Stimulated activated CD4-positive, alpha-beta T cell treated with anti-CD3 and anti-CD28 coated beads, Interleukin-15, amount 100 ng/mL, for 24 hours (primary cell): ENCODE results near the gene UBE2E1.
A peak's percentile ranks its signal among the peaks of the same experiment; 100 is the strongest.
"Not testable (repeated sequence)": the region's sequence is repeated elsewhere in the genome, so short reads cannot be mapped to it uniquely, and the experiment has no call there.

ENCODE experiments used
- DNase-seq: peaks from one replicate; pipeline ENCODE4 v3.0.0-alpha.2; 2020

The UBE2E1 gene

DNA sequence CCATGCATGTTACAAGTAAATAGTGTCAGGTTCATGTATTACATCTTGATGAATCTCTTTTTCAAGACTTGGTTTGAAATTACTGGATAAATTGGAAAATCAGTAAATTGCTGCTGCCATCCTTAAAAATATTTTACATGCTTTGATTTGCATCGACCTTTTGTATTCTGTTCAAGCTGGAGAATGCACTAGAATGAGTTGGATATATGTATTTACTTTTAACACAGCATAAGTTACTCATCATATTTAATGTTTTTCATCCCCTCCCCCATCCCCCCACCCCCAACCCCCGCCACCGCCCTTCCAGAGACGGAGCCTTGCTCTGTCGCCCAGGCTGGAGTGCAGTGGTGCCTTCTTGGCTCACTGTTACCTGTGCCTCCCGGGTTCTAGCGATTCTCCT lies 16.8 kb downstream of the UBE2E1 start:
- DNase-seq: no peak

DNA sequence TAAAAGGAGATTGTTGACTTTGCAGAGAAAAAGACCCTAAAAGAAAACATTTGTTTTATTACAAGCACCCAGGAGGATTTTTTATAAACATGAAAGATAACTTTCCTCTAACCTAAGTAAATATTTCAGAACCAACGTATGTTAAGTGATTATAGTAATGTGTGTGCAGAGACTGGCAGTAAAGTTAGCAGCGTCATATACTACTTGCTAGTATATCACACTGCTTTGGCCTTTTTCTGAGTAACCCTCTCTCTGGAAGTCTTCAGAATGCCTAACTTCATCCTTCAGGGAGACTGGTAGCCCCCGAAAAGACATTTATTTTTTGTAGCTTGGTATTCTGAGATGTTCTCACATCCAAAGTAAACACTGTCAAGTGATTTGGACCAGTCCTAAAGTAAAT lies 17.9 kb downstream of the UBE2E1 start:
- DNase-seq: no peak

DNA sequence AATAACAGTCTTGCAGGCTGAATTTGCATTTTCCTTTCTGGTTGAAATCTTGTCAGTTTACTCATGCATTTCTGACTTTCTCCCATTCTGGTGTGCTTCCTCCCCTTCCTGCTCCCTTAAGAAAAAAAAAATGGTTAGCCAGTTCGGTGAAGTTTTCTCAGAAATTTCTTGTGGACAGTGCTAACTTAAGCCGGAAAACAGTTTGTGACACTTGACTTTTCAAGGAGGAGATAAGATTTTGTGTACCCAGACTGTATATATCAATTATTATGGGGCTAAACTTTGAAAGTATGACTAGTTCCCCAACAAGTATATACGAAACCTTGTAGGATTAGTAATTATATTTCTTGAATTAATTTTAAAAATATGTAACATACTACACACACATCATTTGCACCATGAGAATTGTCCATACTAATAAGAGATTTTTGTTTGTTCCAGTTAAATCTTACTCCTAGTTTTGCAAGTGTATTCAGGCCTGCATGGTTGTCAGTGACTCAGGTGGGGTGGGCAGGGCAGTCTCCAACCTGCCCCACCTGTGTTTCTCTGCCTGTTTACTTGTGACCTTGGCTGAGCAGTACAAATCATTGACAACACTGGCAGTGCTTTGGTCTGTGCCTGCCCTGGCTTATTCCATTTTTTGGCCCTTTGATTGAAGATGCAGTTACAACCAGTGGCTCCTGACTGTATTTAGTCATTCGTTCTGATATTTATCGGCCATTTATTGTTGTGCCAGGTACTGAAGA lies 19.1 kb downstream of the UBE2E1 start:
- no peak for DNase-seq

DNA sequence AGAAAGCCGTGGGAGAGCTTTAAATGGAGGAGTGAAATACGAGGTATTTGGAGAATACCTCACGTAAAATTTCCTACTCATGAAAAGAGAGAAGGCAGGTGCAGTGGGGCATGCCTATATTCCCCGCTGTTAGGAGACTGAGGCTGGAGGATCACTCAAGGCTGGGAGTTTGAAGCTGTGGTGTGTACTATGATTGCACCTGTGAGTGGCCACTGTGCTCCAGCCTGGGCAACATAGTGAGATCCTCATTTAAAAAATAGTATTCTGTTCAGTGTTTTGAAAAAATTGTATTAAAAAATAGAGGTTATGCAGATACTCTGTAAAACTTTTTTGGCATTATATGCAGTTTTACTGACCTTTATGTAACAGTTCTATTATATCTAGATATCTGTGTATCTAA lies 20.0 kb downstream of the UBE2E1 start:
- DNase-seq: no peak

DNA sequence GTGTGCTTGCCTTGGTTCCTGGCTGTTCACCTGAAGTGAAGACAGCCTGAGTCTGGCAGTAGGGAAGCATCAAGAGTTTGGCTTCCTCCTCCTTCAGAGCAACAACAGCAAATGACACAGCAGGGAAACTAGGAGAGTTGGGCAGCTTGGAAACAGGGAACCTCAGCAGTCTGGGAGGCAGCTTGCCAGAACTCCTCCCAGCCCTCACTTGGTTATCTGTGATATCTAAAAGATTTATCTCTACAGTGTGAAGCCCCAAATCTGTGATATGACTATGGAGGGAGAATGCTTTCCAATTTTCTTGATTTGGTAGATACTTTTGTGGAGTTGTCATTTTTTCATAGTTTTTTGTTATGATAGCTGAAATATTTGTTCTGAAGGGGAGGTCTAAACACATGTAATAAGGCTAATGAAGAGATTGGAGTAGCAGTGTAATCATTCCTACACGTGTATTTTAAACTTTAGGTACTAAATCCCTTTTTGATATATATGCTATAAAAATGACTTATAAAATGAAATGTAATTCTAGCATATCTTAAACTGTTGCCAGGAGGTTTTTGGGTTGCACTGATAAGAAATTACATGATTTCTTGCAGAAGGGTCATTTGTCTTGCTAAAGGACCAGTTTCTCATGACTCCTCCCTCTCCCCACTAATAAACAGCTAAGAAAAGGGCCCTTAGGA lies 20.8 kb downstream of the UBE2E1 start:
- no peak for DNase-seq

DNA sequence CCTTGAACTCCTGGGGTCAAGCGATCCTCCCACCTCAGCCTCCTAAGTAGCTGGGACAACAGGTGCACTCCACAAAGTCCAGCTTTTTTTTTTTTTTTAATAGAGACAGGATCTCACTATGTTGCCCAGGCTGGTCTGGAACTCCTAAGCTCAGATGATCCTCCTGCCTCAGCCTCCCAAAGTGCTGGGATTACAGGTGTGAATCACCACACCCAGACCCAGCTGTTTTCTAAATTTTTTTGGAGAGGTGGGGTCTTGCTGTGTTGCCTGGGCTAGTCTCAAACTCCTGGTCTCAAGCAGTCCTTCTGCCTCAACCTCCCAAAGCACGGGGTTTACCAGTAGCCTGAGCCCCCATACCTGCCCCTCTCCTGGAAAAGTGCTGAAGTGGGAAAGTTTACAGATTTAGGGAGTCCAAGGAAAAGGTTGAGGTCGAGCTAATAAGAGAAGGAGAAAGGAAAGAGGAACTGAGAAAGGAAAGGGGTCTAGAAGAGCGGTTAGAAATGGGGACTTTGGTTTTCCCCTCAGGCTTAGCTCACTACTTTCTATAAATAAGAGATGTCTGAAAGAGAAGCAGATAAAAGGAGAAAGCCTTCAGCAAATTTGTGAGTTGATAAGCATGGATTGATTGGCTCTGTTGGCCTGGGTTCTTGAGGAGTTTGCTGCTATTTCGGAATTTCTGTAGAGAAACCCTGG lies 23.6 kb downstream of the UBE2E1 start:
- DNase-seq: no peak

DNA sequence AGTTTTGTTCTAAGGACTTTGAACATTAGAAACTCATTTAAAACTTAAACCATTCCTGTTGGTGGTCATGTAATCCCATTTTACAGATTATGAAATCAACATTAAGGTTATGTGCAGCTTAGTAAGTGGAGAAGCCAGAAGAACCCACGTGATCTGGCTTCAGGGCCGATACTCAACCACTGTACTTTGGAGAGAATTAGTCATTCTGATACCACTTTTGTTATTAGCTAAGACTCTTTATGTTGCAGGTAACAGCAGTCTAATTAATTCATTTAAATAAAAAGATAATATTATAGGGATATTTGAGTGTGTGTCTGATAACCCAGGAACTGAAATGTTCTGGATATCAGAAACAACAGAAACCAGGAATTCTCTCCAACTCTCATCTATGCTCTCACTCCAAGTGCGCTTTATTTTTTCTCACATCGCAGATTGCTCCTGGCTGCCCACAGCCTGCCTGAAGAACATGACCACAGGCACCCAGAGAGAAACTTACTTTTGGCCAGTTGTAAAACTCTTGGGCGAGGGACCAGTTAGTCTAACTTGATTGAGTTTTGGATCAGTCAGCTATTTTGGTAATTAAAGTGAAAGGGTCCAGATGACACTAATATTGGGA lies 25.2 kb downstream of the UBE2E1 start:
- peak; percentile 13 for DNase-seq

DNA sequence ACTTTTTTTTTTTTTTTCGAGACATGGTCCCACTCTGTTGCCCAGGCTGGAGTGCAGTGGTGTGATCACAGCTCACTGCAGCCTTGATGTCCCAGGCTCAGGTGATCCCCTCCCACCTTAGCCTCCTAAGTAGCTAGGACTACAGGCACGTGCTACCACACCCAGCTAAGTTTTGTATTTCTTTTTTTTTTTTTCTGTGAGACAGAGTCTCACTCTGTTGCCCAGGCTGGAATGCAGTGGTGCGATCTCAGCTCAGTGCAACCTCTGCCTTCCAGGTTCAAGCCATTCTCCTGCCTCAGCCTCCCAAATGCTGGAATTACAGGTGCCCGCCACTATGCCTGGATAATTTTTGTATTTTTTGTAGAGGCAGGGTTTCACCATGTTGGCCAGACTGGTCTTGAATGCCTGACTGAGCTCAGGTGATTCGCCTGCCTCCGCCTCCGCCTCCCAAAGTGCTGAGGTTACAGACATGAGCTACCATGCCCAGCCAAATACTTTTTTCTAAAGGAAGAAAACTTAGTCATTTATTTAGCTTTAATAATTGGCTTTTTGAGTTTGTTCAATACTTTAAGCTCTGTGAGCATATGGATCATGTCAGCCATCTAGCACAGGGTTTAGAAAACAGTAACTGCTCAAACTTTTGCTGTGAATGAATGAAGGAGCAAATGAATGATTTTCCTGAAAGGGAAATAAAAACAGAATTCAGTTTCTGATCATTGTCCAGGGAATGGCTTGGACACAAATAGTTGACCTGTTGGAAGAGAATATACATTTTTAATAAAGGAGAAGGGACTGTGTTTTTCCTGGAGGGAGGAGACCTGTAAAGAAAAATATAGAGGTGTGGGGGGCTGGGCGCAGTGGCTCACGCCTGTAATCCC lies 26.0 kb downstream of the UBE2E1 start:
- no peak for DNase-seq

DNA sequence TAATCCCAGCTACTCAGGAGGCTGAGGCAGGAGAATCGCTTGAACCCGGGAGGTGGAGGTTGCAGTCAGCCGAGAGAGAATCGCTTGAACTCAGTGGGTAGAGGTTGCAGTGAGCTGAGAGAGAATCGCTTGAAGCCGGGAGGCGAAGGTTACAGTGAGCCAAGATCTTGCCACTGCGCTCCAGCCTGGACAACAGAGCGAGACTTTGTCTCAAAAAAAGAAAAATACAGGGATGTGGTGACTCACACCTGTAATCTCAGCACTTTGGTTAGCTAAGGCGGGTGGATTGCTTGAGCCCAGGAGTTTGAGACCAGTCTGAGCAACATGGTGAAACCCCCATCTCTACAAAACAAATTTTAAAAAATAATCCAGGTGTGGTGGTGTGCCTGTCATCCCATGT lies 26.8 kb downstream of the UBE2E1 start:
- no peak for DNase-seq

DNA sequence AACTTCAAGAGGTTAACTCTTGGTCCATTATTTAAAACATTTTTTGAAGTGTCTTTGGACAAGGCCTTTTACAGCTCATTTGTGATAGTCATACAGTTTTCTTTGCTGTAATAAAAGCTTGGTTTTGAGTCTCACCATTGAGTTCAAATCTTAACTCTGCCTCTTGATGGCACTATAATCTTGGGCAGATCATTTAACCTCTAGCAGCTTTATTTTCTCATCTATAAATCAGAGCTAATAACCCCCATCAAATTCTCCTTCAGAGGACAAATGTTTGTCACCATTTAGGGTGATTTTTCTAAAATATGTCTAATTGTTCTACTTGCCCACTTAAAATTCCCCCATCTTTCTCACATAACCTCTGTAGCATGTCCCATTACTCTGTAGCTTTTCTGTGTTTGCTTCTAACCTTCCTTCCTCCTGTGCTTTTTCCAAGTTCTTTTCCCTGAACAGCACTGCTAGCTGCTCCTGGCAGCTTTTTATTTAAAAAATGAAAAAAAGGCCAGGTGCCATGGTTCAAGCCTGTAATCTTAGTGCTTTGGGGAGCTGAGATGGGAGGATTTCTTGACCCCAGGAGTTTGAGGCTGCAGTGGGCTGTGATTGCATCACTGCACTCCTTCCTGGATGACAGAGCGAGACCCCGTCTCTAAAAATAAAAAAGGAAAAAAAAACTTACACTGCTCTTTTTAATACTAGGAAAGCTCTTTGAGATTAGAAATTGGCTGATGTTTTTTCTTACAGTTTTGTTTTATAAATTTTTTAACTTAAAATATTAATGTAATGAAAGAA lies 28.5 kb downstream of the UBE2E1 start:
- DNase-seq: no peak

DNA sequence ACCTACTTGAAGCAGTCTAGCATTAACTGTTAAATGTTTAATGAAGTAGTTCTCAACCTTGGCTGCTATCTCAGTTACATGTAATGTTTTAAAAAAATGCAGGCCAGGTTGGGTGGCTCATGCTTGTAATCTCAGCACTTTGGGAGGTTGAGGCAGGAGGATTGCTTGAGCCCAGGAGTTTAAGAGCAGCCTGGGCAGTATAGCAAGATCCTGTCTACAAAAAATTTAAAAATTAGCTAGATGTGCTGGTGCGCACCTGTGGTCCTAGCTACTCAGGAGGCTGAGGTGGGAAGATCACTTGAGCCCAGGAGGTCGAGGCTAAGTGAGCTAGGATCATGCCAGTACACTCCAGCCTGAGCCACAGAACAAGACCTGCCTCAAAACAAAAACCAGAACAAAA lies 29.3 kb downstream of the UBE2E1 start:
- no peak for DNase-seq

DNA sequence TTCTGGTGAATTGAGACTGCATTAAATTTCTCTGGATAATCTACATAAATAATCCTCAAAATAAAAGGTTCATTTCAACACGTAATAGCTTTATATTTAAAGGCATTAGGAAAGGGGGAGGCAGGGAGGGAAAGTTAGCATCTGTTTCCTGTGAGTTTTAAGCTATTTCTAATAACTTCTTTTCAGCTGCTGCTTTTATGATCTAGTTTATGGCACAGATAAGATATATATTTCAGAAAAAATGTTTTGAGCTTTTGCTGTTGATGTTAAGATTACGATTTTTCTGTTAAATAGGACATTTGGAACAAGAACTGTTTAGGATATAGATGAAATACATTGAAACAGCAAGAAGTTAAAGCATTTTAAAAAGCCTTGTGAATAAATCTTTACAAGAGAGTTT lies 30.0 kb downstream of the UBE2E1 start:
- no peak for DNase-seq

DNA sequence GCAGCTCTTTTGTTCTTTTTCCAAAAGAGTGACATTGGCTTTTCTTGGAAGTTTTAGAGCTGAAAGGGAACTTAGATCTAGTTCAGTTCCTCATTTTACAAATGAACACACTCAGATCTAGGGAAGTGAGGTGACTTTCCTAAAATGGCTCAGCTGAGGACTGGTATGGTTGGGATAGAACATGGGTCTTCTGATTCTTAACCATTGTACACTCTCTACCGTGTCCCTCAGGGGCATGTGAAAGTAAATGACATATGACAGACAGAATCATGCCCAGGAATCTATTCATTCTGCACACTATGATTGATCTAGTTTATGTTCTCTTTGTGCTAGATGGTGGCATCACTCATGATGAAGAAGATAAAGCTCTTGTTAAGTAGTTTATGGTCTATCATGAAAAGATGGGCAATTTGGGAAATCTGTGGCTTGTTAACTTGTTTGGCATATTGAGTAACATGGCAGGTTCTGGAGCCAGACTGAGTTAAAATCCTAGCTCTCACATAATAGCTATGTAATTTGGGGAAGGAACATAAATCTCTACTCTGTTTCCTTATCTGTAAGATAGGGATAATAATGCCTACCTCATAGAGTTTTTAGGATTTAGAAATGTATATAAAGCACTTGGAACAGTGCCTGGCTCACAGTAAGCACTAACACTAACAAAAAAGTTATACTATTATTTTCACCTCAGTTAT lies 30.9 kb downstream of the UBE2E1 start:
- DNase-seq: no peak

DNA sequence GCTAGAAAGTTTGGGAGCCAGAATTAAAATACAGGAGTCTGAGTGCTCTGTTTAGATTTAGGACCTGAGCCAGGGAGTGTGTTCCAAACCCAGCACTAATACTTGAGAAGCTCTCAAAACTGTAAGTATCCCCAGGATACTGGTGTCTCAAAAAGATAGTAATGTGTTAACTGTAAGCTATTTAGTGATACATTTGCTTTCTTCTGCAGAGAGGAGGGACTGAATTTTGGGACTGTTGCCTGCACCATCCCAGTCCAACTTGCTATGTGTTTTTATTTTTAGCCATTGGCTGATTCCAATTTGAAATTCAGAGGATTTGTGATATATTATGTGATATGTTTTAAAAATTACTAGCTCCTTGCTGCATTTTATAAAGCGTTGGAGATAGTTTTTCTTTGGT lies 31.5 kb downstream of the UBE2E1 start:
- no peak for DNase-seq

DNA sequence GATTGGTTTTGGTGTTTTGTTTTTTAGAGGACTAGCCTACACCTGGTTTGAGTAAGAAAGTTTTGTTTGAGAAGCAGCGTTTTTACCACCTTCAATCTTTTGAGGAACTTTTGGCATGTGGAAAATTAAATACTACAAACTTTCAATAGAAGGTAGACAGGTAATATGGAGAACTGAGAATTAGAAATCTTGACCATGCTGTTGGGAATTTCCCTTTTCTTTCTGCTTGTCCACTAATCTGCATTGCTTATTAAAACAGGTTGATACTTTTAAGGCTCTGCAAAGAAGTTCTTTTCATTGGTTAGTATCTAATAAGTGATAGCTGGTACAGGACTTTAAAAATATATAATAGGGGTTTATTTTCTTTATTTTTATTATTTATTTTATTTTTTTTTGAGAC lies 31.9 kb downstream of the UBE2E1 start:
- no peak for DNase-seq

DNA sequence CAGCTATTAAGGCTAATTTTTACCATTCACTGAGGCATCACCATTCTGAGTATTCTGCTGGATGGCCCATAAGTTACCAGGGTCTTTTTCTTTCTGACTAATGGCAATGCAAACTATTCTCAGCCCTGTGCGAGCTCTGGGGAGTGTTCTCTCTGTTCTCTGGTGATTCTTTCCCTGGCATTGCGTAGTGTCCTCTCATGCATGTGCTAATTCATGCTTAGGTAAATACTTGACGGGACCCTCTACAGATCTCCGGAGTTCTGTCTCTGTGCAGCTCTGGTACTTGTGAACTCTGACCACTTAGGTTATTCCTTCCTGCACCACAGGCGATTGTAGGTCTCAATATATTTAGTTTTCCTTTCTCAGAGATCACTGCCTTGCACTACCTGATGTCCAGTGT lies 34.8 kb downstream of the UBE2E1 start:
- DNase-seq: no peak

DNA sequence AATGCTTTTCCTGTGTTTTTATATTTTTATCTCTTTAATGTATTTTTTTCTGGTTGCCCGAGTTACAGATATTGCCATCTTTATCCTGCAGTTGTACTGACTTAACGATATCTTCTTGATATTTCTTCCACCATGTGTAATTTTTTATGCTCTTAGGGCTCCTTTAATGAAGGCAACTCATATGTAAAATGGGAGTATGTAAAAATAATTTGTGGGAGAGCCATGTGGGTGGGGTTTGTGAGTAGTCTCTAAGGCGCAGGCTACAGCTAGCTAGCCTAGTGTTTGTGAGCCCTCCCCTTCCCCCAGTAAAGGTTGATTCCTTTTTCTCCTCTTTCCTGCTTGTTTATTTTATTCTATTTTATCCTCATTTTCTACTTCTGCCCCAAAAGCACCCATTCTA lies 38.1 kb downstream of the UBE2E1 start:
- no peak for DNase-seq

DNA sequence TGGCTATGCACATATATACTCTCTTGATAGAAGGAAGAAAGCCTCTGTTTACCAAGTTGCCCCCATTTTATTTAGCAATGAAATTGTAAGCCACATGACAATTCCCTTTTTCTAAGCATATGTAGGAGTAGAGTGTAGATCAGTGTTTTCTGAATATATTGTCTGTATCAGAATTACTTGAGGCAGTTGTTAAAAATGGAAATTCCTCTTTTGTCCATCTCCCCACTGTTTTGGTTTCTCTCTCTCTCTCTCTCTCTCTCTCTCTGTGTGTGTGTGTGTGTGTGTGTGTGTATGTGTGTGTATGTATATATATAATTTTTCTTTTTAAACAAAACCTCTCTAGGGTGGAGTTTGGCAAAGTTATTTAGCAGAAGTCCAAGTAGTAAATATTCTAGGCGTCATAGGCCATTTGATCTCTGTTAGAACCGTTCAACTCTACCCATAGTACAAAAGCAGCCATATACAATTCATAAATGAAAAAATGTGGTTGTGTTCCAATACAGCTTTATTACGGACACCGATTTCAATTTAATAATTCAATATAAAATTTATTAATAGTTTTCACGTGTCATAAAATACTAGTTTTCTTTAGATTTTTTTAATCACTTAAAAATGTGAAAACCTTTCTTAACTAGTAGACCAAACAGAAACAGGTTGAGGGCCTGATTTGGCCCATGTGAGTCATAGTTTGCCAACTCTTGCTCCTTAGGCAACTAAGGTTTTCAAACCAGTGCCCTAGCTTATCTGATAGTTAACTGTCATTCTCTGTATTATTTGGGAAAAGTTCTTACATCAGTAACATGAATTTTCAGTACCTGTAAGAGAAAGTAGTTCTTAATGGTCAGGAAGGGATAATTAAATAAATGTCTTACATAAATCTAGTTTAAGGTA lies 39.8 kb downstream of the UBE2E1 start:
- DNase-seq: no peak

DNA sequence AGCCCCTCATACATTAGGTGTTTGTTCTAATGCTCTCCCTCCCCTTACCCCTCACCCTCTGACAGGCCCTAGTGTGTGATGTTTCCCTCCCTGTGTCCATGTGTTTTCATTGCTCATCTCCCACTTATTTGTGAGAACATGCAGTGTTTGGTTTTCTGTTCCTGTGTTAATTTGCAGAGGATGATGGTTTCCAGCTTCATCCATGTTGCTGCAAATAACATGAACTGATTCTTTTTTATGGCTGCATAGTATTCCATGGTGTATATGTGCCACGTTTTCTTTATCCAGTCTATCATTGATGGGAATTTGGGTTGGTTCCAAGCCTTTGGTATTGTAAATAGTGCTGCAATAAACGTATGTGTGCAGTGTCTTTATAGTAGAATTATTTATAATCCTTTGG lies 43.7 kb downstream of the UBE2E1 start:
- DNase-seq: not testable (repeated sequence)

DNA sequence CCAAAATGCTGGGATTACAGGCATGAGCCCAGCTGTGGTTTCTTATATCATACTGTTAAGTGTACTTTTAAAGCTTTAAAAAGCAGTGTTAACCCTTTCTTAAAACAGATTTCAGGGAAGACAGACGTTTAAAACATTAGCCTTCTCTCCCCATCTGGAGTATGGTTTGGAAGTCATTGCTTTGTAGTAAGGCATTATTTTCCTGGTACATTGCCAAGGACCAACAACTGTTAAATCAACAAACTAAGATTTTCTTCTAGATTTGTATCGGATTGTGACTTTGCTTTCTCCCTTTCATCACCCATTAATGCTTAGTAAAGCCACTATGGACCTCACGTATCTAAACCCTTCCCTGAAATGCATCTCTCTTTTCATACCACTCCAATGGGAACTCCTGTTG lies 50.5 kb downstream of the UBE2E1 start:
- DNase-seq: no peak
